H9 (cell line): ENCODE data around the gene RAB14. TPM values are rescaled to one million over a fixed set of nuclear protein-coding genes. Genes with fewer than 3 reads are reported as not detected.
A peak's percentile ranks its signal among the peaks of the same experiment; 100 is the strongest.

ENCODE experiments used
- DNase-seq: peaks from one replicate; pipeline ENCODE4 v3.0.0-alpha.2; 2017
- H2AFZ ChIP-seq: one replicate; pipeline ENCODE4 v1.6.1; 2013; ENCODE audit warnings: mild to moderate bottlenecking, low read length, control low read depth, moderate library complexity
- H2AK5ac ChIP-seq: 2 replicates; pipeline ENCODE4 v1.6.1; 2013; ENCODE audit warnings: low read length, control low read depth, mixed read lengths; ENCODE audit not compliant: insufficient read length
- H2BK120ac ChIP-seq: one replicate; pipeline ENCODE4 v1.6.1; 2013; ENCODE audit warnings: low read depth, mild to moderate bottlenecking, low read length, control low read depth, inconsistent platforms; ENCODE audit not compliant: poor library complexity, severe bottlenecking
- H2BK12ac ChIP-seq: 2 replicates; pipeline ENCODE4 v1.6.1; 2013; ENCODE audit warnings: low read length, control low read depth, mixed read lengths, low read depth; ENCODE audit not compliant: insufficient read length
- H2BK15ac ChIP-seq: 2 replicates; pipeline ENCODE4 v1.6.1; 2013; ENCODE audit warnings: low read depth, low read length, control low read depth
- H2BK20ac ChIP-seq: one replicate; pipeline ENCODE4 v1.6.1; 2013; ENCODE audit warnings: low read depth, mild to moderate bottlenecking, low read length, control low read depth, inconsistent platforms; ENCODE audit not compliant: poor library complexity, severe bottlenecking
- H2BK5ac ChIP-seq: 2 replicates; pipeline ENCODE4 v1.6.1; 2013; ENCODE audit warnings: low read length, control low read depth, mixed read lengths; ENCODE audit not compliant: insufficient read length
- H3K14ac ChIP-seq: 2 replicates; pipeline ENCODE4 v1.6.1; 2013; ENCODE audit warnings: low read length, control low read depth; ENCODE audit not compliant: insufficient read depth
- H3K18ac ChIP-seq: 2 replicates; pipeline ENCODE4 v1.6.1; 2013; ENCODE audit warnings: low read depth, mild to moderate bottlenecking, mixed read lengths, low read length, control low read depth; ENCODE audit not compliant: insufficient read length
- H3K23ac ChIP-seq: 2 replicates; pipeline ENCODE4 v1.6.1; 2013; ENCODE audit warnings: low read length, control low read depth, mixed read lengths, low read depth; ENCODE audit not compliant: insufficient read length
- H3K23me2 ChIP-seq: 2 replicates; pipeline ENCODE4 v1.6.1; 2013; ENCODE audit warnings: low read depth, mild to moderate bottlenecking, mixed read lengths, low read length, control low read depth; ENCODE audit not compliant: insufficient read length, poor library complexity, severe bottlenecking
- H3K27ac ChIP-seq: 2 replicates; pipeline ENCODE4 v1.5.1; 2013; ENCODE audit warnings: low read length, control low read depth, mixed read lengths, low read depth; ENCODE audit not compliant: insufficient read length
- H3K27me3 ChIP-seq: 2 replicates; pipeline ENCODE4 v1.6.1; 2013; ENCODE audit warnings: low read length, control low read depth, inconsistent platforms; ENCODE audit not compliant: insufficient read depth
- H3K4ac ChIP-seq: 2 replicates; pipeline ENCODE4 v1.6.1; 2013; ENCODE audit warnings: low read depth, mild to moderate bottlenecking, control low read depth, inconsistent platforms, low read length, moderate library complexity
- H3K4me1 ChIP-seq: 2 replicates; pipeline ENCODE4 v1.6.1; 2013; ENCODE audit warnings: low read length, control low read depth, inconsistent platforms; ENCODE audit not compliant: insufficient read depth
- H3K4me2 ChIP-seq: 2 replicates; pipeline ENCODE4 v1.6.1; 2013; ENCODE audit warnings: low read length, control low read depth, mixed read lengths; ENCODE audit not compliant: insufficient read length, insufficient read depth
- H3K56ac ChIP-seq: 2 replicates; pipeline ENCODE4 v1.6.1; 2013; ENCODE audit warnings: low read depth, mild to moderate bottlenecking, mixed read lengths, low read length, control low read depth; ENCODE audit not compliant: insufficient read length
- H3K79me1 ChIP-seq: 2 replicates; pipeline ENCODE4 v1.6.1; 2013; ENCODE audit warnings: low read depth, mild to moderate bottlenecking, moderate library complexity, low read length, control low read depth, inconsistent platforms; ENCODE audit not compliant: insufficient read depth, poor library complexity, severe bottlenecking
- H3K79me2 ChIP-seq: 2 replicates; pipeline ENCODE4 v1.6.1; 2013; ENCODE audit warnings: low read length, control low read depth, inconsistent platforms; ENCODE audit not compliant: insufficient read depth
- H3K9ac ChIP-seq: 2 replicates; pipeline ENCODE4 v1.6.1; 2013; ENCODE audit warnings: low read length, control low read depth, mixed read lengths; ENCODE audit not compliant: insufficient read length; ENCODE audit errors: extremely low read depth
- H3K9me3 ChIP-seq: one replicate; pipeline ENCODE4 v1.6.1; 2013; ENCODE audit warnings: low read depth, low read length, inconsistent platforms; ENCODE audit not compliant: control insufficient read depth
- H3T11ph ChIP-seq: one replicate; pipeline ENCODE4 v1.6.1; 2013; ENCODE audit warnings: mild to moderate bottlenecking, low read length, control low read depth, inconsistent platforms
- H4K20me1 ChIP-seq: one replicate; pipeline ENCODE4 v1.6.1; 2013; ENCODE audit not compliant: control insufficient read depth, insufficient read length, insufficient read depth
- H4K5ac ChIP-seq: 2 replicates; pipeline ENCODE4 v1.6.1; 2013; ENCODE audit warnings: low read depth, mild to moderate bottlenecking, mixed read lengths, low read length, control low read depth; ENCODE audit not compliant: insufficient read length
- H4K8ac ChIP-seq: replicated peaks from 2 replicates; pipeline ENCODE4 v1.6.1; 2013; ENCODE audit warnings: low read length, control low read depth, mixed read lengths, low read depth; ENCODE audit not compliant: insufficient read length
- H4K91ac ChIP-seq: 2 replicates; pipeline ENCODE4 v1.6.1; 2013; ENCODE audit warnings: low read depth, mild to moderate bottlenecking, moderate library complexity, mixed read lengths, low read length, control low read depth; ENCODE audit not compliant: insufficient read length
- H3K27ac Mint-ChIP-seq, 3 experiments: 2 replicates in 2 of 3; 3 replicates in 1 of 3; pipeline ENCODE4 v1.8.0; 2020 to 2021; ENCODE audit warnings: mixed read lengths in 3 of 3, mild to moderate bottlenecking in 1 of 3, moderate library complexity in 1 of 3
- H3K27me3 Mint-ChIP-seq: 2 replicates; pipeline ENCODE4 v1.8.0; 2021; ENCODE audit warnings: low read depth, mild to moderate bottlenecking, moderate library complexity, mixed read lengths
- H3K36me3 Mint-ChIP-seq, 3 experiments: 2 replicates in 2 of 3; 3 replicates in 1 of 3; pipeline ENCODE4 v1.8.0; 2020 to 2021; ENCODE audit warnings: low read depth in 3 of 3, mixed read lengths in 3 of 3; ENCODE audit not compliant: insufficient read depth in 1 of 3
- H3K4me1 Mint-ChIP-seq, 2 experiments: 2 replicates each; pipeline ENCODE4 v1.8.0; 2020; ENCODE audit warnings: mixed read lengths in 2 of 2
- H3K4me3 Mint-ChIP-seq, 2 experiments: 2 replicates in 1 of 2; 3 replicates in 1 of 2; pipeline ENCODE4 v1.8.0; 2020 to 2021; ENCODE audit warnings: mild to moderate bottlenecking in 2 of 2, mixed read lengths in 2 of 2, moderate library complexity in 1 of 2
- H3K9me3 Mint-ChIP-seq, 2 experiments: 2 replicates in 1 of 2; 3 replicates in 1 of 2; pipeline ENCODE4 v1.8.0; 2020; ENCODE audit warnings: mild to moderate bottlenecking in 2 of 2, mixed read lengths in 2 of 2, moderate library complexity in 1 of 2
- CTCF ChIP-seq: fragments of 200-600 bp; sonication (generic); conservative IDR thresholded peaks from 3 replicates; pipeline ENCODE4 v1.8.0; 2021; ENCODE audit warnings: antibody characterized with exemption, mild to moderate bottlenecking
- WGBS: extraction: QIAGEN DNeasy Blood & Tissue Kit; methylation state at CpG from one replicate; pipeline ENCODE4 v1.1.7; 2013; ENCODE audit warnings: missing lambda C conversion rate, low lambda C conversion rate, mixed read lengths; ENCODE audit not compliant: insufficient read length; ENCODE audit errors: extremely low coverage; 5-methylcytosine and 5-hydroxymethylcytosine counted together
- total RNA-seq: library from RNA; stranded (reverse); gene quantifications from 2 replicates; pipeline ENCODE4 v1.2.1, GENCODE V29; 2021

RAB14 gene
- total RNA-seq, 1 experiment from 2014 or later: 33.6 TPM

GRCh38 chr9:121196389-121196788, 5.3 kb downstream of the RAB14 start:
- H3K4ac ChIP-seq: no peak overlapping the region
- Mint-ChIP-seq H3K4me1 (peaks cover 33 to 37% of the 10 kb centered on the region in 2 experiments), H3K9me3 (no peaks in the 10 kb centered on the region), H3K4me3 (no peak overlapping the region), H3K36me3 (no peaks in the 10 kb centered on the region), H3K27ac (peak overlapping the region in 1 of 3 experiments; percentile 57; a peak in 1 of 7 replicates), H3K27me3 (no peaks in the 10 kb centered on the region)
- H3K4me2 ChIP-seq: no peak overlapping the region
- H2AFZ ChIP-seq: no peak overlapping the region
- no peak overlapping the region for H3T11ph ChIP-seq
- H3K23me2 ChIP-seq: peaks cover 4% of the 10 kb centered on the region
- no peak overlapping the region for H2BK12ac ChIP-seq
- H4K5ac ChIP-seq: no peak overlapping the region
- no peaks in the 10 kb centered on the region for H3K79me1 ChIP-seq
- no peak for DNase-seq
- H2BK120ac ChIP-seq: no peak overlapping the region
- H3K18ac ChIP-seq: no peak overlapping the region
- H3K27me3 ChIP-seq: no peaks in the 10 kb centered on the region
- no peak overlapping the region for H2BK15ac ChIP-seq
- no peaks in the 10 kb centered on the region for H3K9me3 ChIP-seq
- H3K4me1 ChIP-seq: no peaks in the 10 kb centered on the region
- H2BK20ac ChIP-seq: no peak overlapping the region
- no peak overlapping the region for H4K91ac ChIP-seq
- H3K9ac ChIP-seq: no peak overlapping the region
- H4K8ac ChIP-seq: no peak overlapping the region
- H3K79me2 ChIP-seq: peaks cover 19% of the 10 kb centered on the region; the same call in 1 of the 2 replicates
- H2BK5ac ChIP-seq: no peak overlapping the region
- H2AK5ac ChIP-seq: no peak overlapping the region
- no peaks in the 10 kb centered on the region for H4K20me1 ChIP-seq
- TF ChIP-seq CTCF: no peak
- peak overlapping the region; percentile 57; the same call in 1 of the 2 replicates for H3K14ac ChIP-seq
- WGBS: no CpG with 5 or more reads among the region's 4 CpGs
- H3K56ac ChIP-seq: no peak overlapping the region
- no peak overlapping the region for H3K27ac ChIP-seq
- no peak overlapping the region for H3K23ac ChIP-seq
